Measurements from ENCODE around the gene LPAR4. TPM values are rescaled to one million over a fixed set of nuclear protein-coding genes. Genes with fewer than 3 reads are reported as not detected.

The LPAR4 gene
- total RNA-seq (20.5 TPM), polyA plus RNA-seq (0.32 TPM)

DNA sequence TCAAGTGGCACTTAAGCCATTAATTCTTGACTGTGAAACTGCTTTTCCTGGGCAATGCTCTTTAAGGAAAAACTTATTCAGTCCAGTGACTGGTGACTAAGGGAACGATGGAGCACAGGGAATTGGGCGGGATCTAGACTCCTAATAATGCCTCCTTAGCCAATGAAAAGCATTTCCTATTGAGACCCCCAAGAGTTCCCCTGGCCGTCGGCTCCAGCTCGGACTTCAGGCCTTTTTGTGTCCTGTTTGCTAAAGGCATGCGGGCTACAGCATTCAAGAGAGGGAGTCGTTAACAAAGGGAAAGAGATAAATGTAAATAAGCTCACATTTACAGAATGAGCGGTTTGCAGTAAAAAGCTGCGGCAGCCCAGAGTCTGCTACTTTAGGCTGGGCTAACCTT, at the start of gene LPAR4:
TSS of gene LPAR4 (plus strand) at position 232 of the 400 bp plus-strand sequence. CDS start 7,150 bp downstream, outside the sequence.
- Histone ChIP-seq H3K36me3 (ENCODE audit: insufficient read depth) (no peaks in the 10 kb centered on the region), H3K27ac (ENCODE audit: low read depth) (no peak within 1 kb of the TSS), H3K4me1 (ENCODE audit: insufficient read depth) (no peaks in the 10 kb centered on the region), H3K4me3 (ENCODE audit: low read depth, low read length) (peak within 1 kb of the TSS; percentile 28)
- WGBS, result 9% methylated on average over 9 of the region's 9 CpGs
- DNase-seq (ENCODE audit: extremely low spot score), result peak; percentile 1

- Histone ChIP-seq H3K4me1 (ENCODE audit: insufficient read depth) (no peaks in the 10 kb centered on the region), H3K27ac (ENCODE audit: low read depth) (no peak overlapping the region), H3K36me3 (ENCODE audit: insufficient read depth) (no peaks in the 10 kb centered on the region), H3K4me3 (ENCODE audit: low read depth, low read length) (no peak overlapping the region)
- DNase-seq (ENCODE audit: extremely low spot score), result no peak
- 53% methylated on average over 2 of the region's 2 CpGs for WGBS
Observed at GRCh38 chrX:78706071-78706470, 41.4 kb upstream of the LPAR4 start.

DNA sequence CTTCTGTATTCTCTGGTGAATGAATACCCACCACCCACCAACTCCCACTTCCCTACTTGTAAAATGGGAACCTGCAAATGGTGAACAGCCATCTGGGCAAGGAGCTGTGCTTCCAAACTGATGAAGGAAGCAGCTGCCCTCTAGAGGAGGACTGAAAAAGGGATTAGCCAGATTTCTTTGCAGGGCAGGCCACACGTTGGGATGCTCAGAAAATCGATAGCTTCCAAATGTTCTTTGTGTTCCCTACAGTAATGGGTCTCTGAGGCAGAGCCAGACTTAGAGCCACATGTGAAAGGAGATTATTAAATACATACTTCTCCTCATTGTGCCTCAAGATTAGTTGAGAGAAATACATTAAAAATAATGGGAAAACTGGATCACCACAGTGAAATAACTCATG, 39.3 kb upstream of the LPAR4 start:
- no peaks in the 10 kb centered on the region for H3K36me3 ChIP-seq (ENCODE audit: insufficient read depth)
- DNase-seq (ENCODE audit: extremely low spot score), result no peak
- no peak overlapping the region for H3K4me3 ChIP-seq (ENCODE audit: low read depth, low read length)
- no peaks in the 10 kb centered on the region for H3K4me1 ChIP-seq (ENCODE audit: insufficient read depth)
- 34% methylated on average over 2 of the region's 2 CpGs for WGBS
- no peak overlapping the region for H3K27ac ChIP-seq (ENCODE audit: low read depth)

GRCh38 chrX:78708816-78709215, 38.7 kb upstream of the LPAR4 start:
- Histone ChIP-seq H3K36me3 (ENCODE audit: insufficient read depth) (no peaks in the 10 kb centered on the region), H3K4me3 (ENCODE audit: low read depth, low read length) (no peak overlapping the region), H3K27ac (ENCODE audit: low read depth) (no peak overlapping the region), H3K4me1 (ENCODE audit: insufficient read depth) (no peaks in the 10 kb centered on the region)
- 25% methylated on average over 2 of the region's 2 CpGs for WGBS
- no peak for DNase-seq (ENCODE audit: extremely low spot score)

- no peak overlapping the region for H3K27ac ChIP-seq (ENCODE audit: low read depth)
- H3K36me3 ChIP-seq (ENCODE audit: insufficient read depth), result no peaks in the 10 kb centered on the region
- 33% methylated on average over 1 of the region's 1 CpG for WGBS
- H3K4me1 ChIP-seq (ENCODE audit: insufficient read depth), result no peaks in the 10 kb centered on the region
- DNase-seq (ENCODE audit: extremely low spot score), result no peak
- no peak overlapping the region for H3K4me3 ChIP-seq (ENCODE audit: low read depth, low read length)
Observed at GRCh38 chrX:78710171-78710570, 37.3 kb upstream of the LPAR4 start.

GRCh38 chrX:78712336-78712735, 35.2 kb upstream of the LPAR4 start:
- no peaks in the 10 kb centered on the region for H3K4me1 ChIP-seq (ENCODE audit: insufficient read depth)
- no peaks in the 10 kb centered on the region for H3K36me3 ChIP-seq (ENCODE audit: insufficient read depth)
- 51% methylated on average over 1 of the region's 1 CpG for WGBS
- no peak overlapping the region for H3K27ac ChIP-seq (ENCODE audit: low read depth)
- H3K4me3 ChIP-seq (ENCODE audit: low read depth, low read length), result no peak overlapping the region
- no peak for DNase-seq (ENCODE audit: extremely low spot score)

- DNase-seq (ENCODE audit: extremely low spot score), result no peak
- Histone ChIP-seq H3K4me1 (ENCODE audit: insufficient read depth) (no peaks in the 10 kb centered on the region), H3K36me3 (ENCODE audit: insufficient read depth) (no peaks in the 10 kb centered on the region), H3K4me3 (ENCODE audit: low read depth, low read length) (no peak overlapping the region), H3K27ac (ENCODE audit: low read depth) (no peak overlapping the region)
- 64% methylated on average over 2 of the region's 2 CpGs for WGBS
Observed at GRCh38 chrX:78725287-78725686, 22.2 kb upstream of the LPAR4 start.

DNA sequence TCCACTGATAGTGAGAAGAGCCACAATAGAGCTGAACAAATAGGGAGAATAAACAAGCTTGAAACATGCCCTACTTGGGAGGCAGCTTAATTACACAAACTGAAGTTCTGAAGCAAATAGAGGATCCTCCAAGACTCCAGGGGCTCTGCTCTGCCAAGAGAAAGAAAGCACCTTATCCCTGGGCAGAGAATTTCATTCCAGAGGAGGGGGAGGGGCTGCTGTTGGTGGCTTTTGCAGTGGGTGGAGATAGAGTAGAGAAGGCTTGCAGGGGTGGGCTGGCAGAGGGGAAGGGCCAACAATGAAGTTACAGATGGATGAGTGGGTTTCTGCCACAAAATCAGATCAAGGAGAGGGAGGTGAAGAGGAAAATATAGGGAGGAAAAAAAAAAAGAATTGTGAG, 1.0 kb upstream of the LPAR4 start:
- Histone ChIP-seq H3K4me1 (ENCODE audit: insufficient read depth) (no peaks in the 10 kb centered on the region), H3K4me3 (ENCODE audit: low read depth, low read length) (no peak overlapping the region), H3K27ac (ENCODE audit: low read depth) (no peak overlapping the region), H3K36me3 (ENCODE audit: insufficient read depth) (no peaks in the 10 kb centered on the region)
- no peak for DNase-seq (ENCODE audit: extremely low spot score)

GRCh38 chrX:78747971-78748370, 451 bp downstream of the LPAR4 start:
- Histone ChIP-seq H3K36me3 (ENCODE audit: insufficient read depth) (no peaks in the 10 kb centered on the region), H3K4me1 (ENCODE audit: insufficient read depth) (no peaks in the 10 kb centered on the region), H3K4me3 (ENCODE audit: low read depth, low read length) (peak overlapping the region; percentile 28), H3K27ac (ENCODE audit: low read depth) (no peak overlapping the region)
- DNase-seq (ENCODE audit: extremely low spot score), result no peak
- WGBS, result 7% methylated on average over 5 of the region's 5 CpGs

GRCh38 chrX:78748846-78749245, 1.3 kb downstream of the LPAR4 start:
- 65% methylated on average over 2 of the region's 2 CpGs for WGBS
- no peak overlapping the region for H3K27ac ChIP-seq (ENCODE audit: low read depth)
- H3K4me3 ChIP-seq (ENCODE audit: low read depth, low read length), result no peak overlapping the region
- no peaks in the 10 kb centered on the region for H3K36me3 ChIP-seq (ENCODE audit: insufficient read depth)
- H3K4me1 ChIP-seq (ENCODE audit: insufficient read depth), result no peaks in the 10 kb centered on the region
- DNase-seq (ENCODE audit: extremely low spot score), result no peak

- WGBS, result 36% methylated on average over 3 of the region's 3 CpGs
- Histone ChIP-seq H3K4me3 (ENCODE audit: low read depth, low read length) (no peak overlapping the region), H3K27ac (ENCODE audit: low read depth) (no peak overlapping the region), H3K36me3 (ENCODE audit: insufficient read depth) (no peaks in the 10 kb centered on the region), H3K4me1 (ENCODE audit: insufficient read depth) (no peaks in the 10 kb centered on the region)
- no peak for DNase-seq (ENCODE audit: extremely low spot score)
Observed at GRCh38 chrX:78753571-78753970, 6.1 kb downstream of the LPAR4 start.

- no peak overlapping the region for H3K4me3 ChIP-seq (ENCODE audit: low read depth, low read length)
- WGBS, result 87% methylated on average over 5 of the region's 5 CpGs
- H3K27ac ChIP-seq (ENCODE audit: low read depth), result no peak overlapping the region
- H3K36me3 ChIP-seq (ENCODE audit: insufficient read depth), result no peaks in the 10 kb centered on the region
- DNase-seq (ENCODE audit: extremely low spot score), result no peak
- no peaks in the 10 kb centered on the region for H3K4me1 ChIP-seq (ENCODE audit: insufficient read depth)
Observed at GRCh38 chrX:78754917-78755316, 7.4 kb downstream of the LPAR4 start.

DNA sequence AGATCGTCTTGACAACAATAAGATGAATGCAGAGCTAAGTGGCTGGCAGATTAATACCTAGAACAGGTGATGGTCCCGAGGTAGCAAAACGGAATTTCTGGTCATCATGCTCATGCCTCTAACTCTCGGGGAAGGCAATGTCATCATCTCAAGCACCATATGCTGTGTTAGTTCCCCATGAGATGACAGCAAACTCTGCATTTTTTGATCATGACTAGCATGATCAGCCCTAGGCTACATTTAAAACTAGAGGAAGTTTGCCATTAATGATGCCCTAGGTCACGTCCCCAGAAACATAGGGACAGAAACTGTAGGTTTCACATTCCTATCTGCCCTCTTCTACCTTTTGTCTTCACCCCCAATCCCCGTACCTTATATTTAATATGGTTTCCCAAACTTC, 11.6 kb downstream of the LPAR4 start:
- DNase-seq (ENCODE audit: extremely low spot score), result no peak
- Histone ChIP-seq H3K27ac (ENCODE audit: low read depth) (no peak overlapping the region), H3K4me1 (ENCODE audit: insufficient read depth) (no peaks in the 10 kb centered on the region), H3K36me3 (ENCODE audit: insufficient read depth) (no peaks in the 10 kb centered on the region), H3K4me3 (ENCODE audit: low read depth, low read length) (no peak overlapping the region)
- WGBS, result 91% methylated on average over 6 of the region's 6 CpGs

- DNase-seq (ENCODE audit: extremely low spot score), result no peak
- no peaks in the 10 kb centered on the region for H3K4me1 ChIP-seq (ENCODE audit: insufficient read depth)
- no peak overlapping the region for H3K27ac ChIP-seq (ENCODE audit: low read depth)
- H3K36me3 ChIP-seq (ENCODE audit: insufficient read depth), result no peaks in the 10 kb centered on the region
- 46% methylated on average over 2 of the region's 2 CpGs for WGBS
- H3K4me3 ChIP-seq (ENCODE audit: low read depth, low read length), result no peak overlapping the region
Observed at GRCh38 chrX:78769101-78769755, 21.7 kb downstream of the LPAR4 start.

- Histone ChIP-seq H3K27ac (ENCODE audit: low read depth) (no peak overlapping the region), H3K36me3 (ENCODE audit: insufficient read depth) (no peaks in the 10 kb centered on the region), H3K4me3 (ENCODE audit: low read depth, low read length) (no peak overlapping the region), H3K4me1 (ENCODE audit: insufficient read depth) (no peaks in the 10 kb centered on the region)
- DNase-seq (ENCODE audit: extremely low spot score), result no peak
Observed at GRCh38 chrX:78769946-78770345, 22.4 kb downstream of the LPAR4 start.
